Loucy (cell line): ENCODE data around the gene RICTOR.

Experiments
- H2AFZ ChIP-seq: fragments of 200-600 bp; sonication (generic); 2 replicates; pipeline ENCODE4 v1.6.0; 2016; ENCODE audit warnings: antibody characterized with exemption, mild to moderate bottlenecking, low read length, moderate library complexity
- H3F3A ChIP-seq: fragments of 200-600 bp; 2 replicates; pipeline ENCODE4 v1.6.0; 2016; ENCODE audit warnings: antibody characterized with exemption, low read depth, mild to moderate bottlenecking
- H3K27me3 ChIP-seq: fragments of 200-600 bp; sonication (generic); 2 replicates; pipeline ENCODE4 v1.6.1; 2014; ENCODE audit warnings: low read length, mild to moderate bottlenecking; ENCODE audit not compliant: insufficient read depth, poor library complexity, severe bottlenecking
- H3K36me3 ChIP-seq: fragments of 200-600 bp; sonication (generic); 2 replicates; pipeline ENCODE4 v1.6.1; 2016; ENCODE audit warnings: low read length; ENCODE audit not compliant: insufficient read depth
- H3K4me1 ChIP-seq: fragments of 200-600 bp; sonication (generic); 2 replicates; pipeline ENCODE4 v1.5.1; 2014; ENCODE audit warnings: low read length, mild to moderate bottlenecking; ENCODE audit not compliant: insufficient read depth, poor library complexity, severe bottlenecking
- H3K4me2 ChIP-seq: fragments of 200-600 bp; sonication (generic); 2 replicates; pipeline ENCODE4 v1.6.0; 2014; ENCODE audit warnings: antibody characterized with exemption, low read length, low read depth, mild to moderate bottlenecking; ENCODE audit not compliant: poor library complexity, severe bottlenecking
- H3K4me3 ChIP-seq: fragments of 200-600 bp; sonication (generic); 2 replicates; pipeline ENCODE4 v1.5.1; 2014; ENCODE audit warnings: low read length, mild to moderate bottlenecking, mixed read lengths; ENCODE audit not compliant: poor library complexity, severe bottlenecking
- H3K79me2 ChIP-seq: fragments of 200-600 bp; sonication (generic); 2 replicates; pipeline ENCODE4 v1.6.1; 2014; ENCODE audit warnings: low read length; ENCODE audit not compliant: insufficient read depth
- H3K9ac ChIP-seq: fragments of 200-600 bp; sonication (generic); 2 replicates; pipeline ENCODE4 v1.6.0; 2014; ENCODE audit warnings: mild to moderate bottlenecking, low read depth, low read length, moderate library complexity; ENCODE audit not compliant: poor library complexity, severe bottlenecking
- H3K9me2 ChIP-seq: fragments of 200-600 bp; sonication (generic); replicated peaks from 2 replicates; pipeline ENCODE4 v1.6.1; 2016; ENCODE audit warnings: low read depth, low read length, mixed read lengths
- H3K9me3 ChIP-seq: fragments of 200-600 bp; sonication (generic); 2 replicates; pipeline ENCODE4 v1.6.1; 2014; ENCODE audit warnings: mild to moderate bottlenecking, antibody characterized with exemption, low read length, low read depth; ENCODE audit not compliant: insufficient read depth
- H4K20me1 ChIP-seq: fragments of 200-600 bp; sonication (generic); 2 replicates; pipeline ENCODE4 v1.6.0; 2014; ENCODE audit warnings: antibody characterized with exemption, low read length, mild to moderate bottlenecking; ENCODE audit not compliant: insufficient read depth, poor library complexity, severe bottlenecking
- EZH2phosphoT487 ChIP-seq: fragments of 200-600 bp; IDR thresholded peaks from 2 replicates; pipeline ENCODE4 v1.6.1; 2018; ENCODE audit warnings: antibody characterized with exemption, mild to moderate bottlenecking, moderate library complexity, borderline replicate concordance
- TF ChIP-seq, protein P1 (sequence below): fragments of 200-600 bp; sonication (generic); conservative IDR thresholded peaks from 2 replicates; pipeline ENCODE4 v1.5.1; 2014; ENCODE audit warnings: mild to moderate bottlenecking, antibody characterized with exemption, low read length

RICTOR gene

DNA sequence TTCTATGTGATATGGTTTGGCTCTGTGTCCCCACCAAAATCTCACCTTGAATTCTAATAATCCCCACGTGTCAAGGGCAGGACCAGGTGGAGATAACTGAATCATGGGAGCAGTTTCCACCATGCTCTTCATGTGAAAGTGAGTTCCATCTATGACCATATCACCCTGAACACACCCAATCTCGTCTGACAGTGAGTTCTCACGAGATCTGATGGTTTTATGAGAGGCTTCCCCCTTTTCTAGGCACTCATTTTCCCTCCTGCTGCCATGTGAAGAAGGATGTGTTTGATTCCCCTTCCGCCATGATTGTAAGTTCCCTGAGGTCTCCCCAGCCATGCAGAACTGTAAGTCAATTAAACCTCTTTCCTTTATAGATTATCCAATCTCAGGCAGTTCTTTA lies 64.2 kb downstream of the RICTOR start:
- Histone ChIP-seq H3K27me3 (no peaks in the 10 kb centered on the region), H4K20me1 (peaks cover 5% of the 10 kb centered on the region), H3K9me2 (no peaks in the 10 kb centered on the region), H3K4me1 (peaks cover 4% of the 10 kb centered on the region), H3K4me3 (no peak overlapping the region), H2AFZ (no peak overlapping the region), H3K36me3 (peaks cover 42% of the 10 kb centered on the region), H3K9me3 (peaks cover 24% of the 10 kb centered on the region), H3K4me2 (no peak overlapping the region), H3K9ac (no peak overlapping the region), H3K79me2 (peaks cover 16% of the 10 kb centered on the region; the same call in 1 of the 2 replicates), H3F3A (no peaks in the 10 kb centered on the region)
- no peak for TF ChIP-seq EZH2phosphoT487
- TF ChIP-seq, protein P1, sequence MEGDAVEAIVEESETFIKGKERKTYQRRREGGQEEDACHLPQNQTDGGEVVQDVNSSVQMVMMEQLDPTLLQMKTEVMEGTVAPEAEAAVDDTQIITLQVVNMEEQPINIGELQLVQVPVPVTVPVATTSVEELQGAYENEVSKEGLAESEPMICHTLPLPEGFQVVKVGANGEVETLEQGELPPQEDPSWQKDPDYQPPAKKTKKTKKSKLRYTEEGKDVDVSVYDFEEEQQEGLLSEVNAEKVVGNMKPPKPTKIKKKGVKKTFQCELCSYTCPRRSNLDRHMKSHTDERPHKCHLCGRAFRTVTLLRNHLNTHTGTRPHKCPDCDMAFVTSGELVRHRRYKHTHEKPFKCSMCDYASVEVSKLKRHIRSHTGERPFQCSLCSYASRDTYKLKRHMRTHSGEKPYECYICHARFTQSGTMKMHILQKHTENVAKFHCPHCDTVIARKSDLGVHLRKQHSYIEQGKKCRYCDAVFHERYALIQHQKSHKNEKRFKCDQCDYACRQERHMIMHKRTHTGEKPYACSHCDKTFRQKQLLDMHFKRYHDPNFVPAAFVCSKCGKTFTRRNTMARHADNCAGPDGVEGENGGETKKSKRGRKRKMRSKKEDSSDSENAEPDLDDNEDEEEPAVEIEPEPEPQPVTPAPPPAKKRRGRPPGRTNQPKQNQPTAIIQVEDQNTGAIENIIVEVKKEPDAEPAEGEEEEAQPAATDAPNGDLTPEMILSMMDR: no peak

DNA sequence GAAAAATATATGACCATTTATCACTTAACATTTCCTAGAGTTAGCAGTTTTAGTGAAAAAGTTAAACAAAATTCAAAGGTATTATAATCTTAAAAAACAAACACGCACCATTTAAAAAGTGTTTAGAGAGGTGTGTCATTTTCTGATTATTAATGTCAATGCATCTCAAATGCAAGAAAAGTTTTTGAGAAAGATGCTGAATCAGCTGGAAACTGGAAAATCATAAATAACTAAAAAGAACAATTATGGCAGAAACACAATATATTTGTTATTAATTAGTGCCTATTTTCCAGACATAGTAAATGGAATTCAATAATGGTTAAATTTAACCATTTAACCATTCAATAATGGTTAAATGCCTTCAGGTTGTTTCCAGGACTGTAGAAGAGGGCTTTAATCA lies 64.9 kb downstream of the RICTOR start:
- peaks cover 42% of the 10 kb centered on the region for H3K36me3 ChIP-seq
- TF ChIP-seq, protein P1: no peak
- no peak for TF ChIP-seq EZH2phosphoT487
- H4K20me1 ChIP-seq: peaks cover 5% of the 10 kb centered on the region
- H3K27me3 ChIP-seq: no peaks in the 10 kb centered on the region
- H2AFZ ChIP-seq: no peak overlapping the region
- no peak overlapping the region for H3K9ac ChIP-seq
- peaks cover 16% of the 10 kb centered on the region; the same call in 1 of the 2 replicates for H3K79me2 ChIP-seq
- no peaks in the 10 kb centered on the region for H3F3A ChIP-seq
- no peak overlapping the region for H3K4me3 ChIP-seq
- H3K4me2 ChIP-seq: no peak overlapping the region
- H3K4me1 ChIP-seq: peaks cover 4% of the 10 kb centered on the region
- H3K9me3 ChIP-seq: peaks cover 24% of the 10 kb centered on the region
- no peaks in the 10 kb centered on the region for H3K9me2 ChIP-seq

DNA sequence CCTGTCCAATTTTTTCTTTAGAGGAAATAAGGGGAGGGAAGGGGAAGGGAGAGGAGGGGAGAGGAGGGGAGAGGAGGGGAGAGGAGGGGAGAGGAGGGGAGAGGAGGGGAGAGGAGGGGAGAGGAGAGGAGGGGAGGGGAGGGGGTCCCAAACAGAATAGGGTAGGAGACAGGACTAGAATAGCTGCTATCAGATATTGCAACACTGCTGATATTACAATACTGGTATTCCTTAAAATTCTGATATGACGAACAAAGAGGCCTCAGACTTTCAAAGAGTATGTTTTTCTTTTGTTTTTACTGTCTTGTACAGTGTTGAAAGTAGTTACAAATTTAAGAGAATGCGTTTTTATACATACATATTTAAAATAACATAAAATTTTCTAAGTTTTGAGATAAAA lies 67.5 kb downstream of the RICTOR start:
- Histone ChIP-seq H3K9ac (no peak overlapping the region), H3K79me2 (0 out of 2 replicates have a peak, but pooled peaks cover 2% of the 10 kb centered on the region), H3K36me3 (peaks cover 30% of the 10 kb centered on the region), H3K4me2 (no peak overlapping the region), H3K9me2 (no peaks in the 10 kb centered on the region), H3K4me3 (no peak overlapping the region), H3K4me1 (peaks cover 4% of the 10 kb centered on the region), H3K9me3 (peaks cover 11% of the 10 kb centered on the region; the same call in 1 of the 2 replicates), H2AFZ (no peak overlapping the region), H3K27me3 (no peaks in the 10 kb centered on the region), H3F3A (no peaks in the 10 kb centered on the region), H4K20me1 (peaks cover 5% of the 10 kb centered on the region)
- TF ChIP-seq, protein P1: no peak
- no peak for TF ChIP-seq EZH2phosphoT487
